OCI-LY7 (cell line): ENCODE measurements around the gene GAST.

Experiments used
- CTCF ChIP-seq: fragments of 200-600 bp; sonication (generic); conservative IDR thresholded peaks from 2 replicates; pipeline ENCODE4 v1.5.1; 2014; ENCODE audit warnings: mild to moderate bottlenecking, antibody characterized with exemption, low read length, moderate library complexity, mixed read lengths
- EZH2phosphoT487 ChIP-seq: fragments of 200-600 bp; sonication (generic); IDR thresholded peaks from 2 replicates; pipeline ENCODE4 v1.6.1; 2018; ENCODE audit warnings: low read depth, borderline replicate concordance, mild to moderate bottlenecking, mixed run types, antibody characterized with exemption, low read length, moderate library complexity, mixed read lengths

- TF ChIP-seq CTCF (no peak), EZH2phosphoT487 (no peak)
Measured at GRCh38 chr17:41758601-41759000, 46.5 kb downstream of the GAST start.
